Progenitor cell of endocrine pancreas (in vitro differentiated cells): ENCODE results near the gene PAQR5. TPM values are rescaled to one million over a fixed set of nuclear protein-coding genes. Genes with fewer than 3 reads are reported as not detected.

ENCODE experiments used
- DNase-seq: peaks from one replicate; pipeline ENCODE4 v3.0.0; 2021; ENCODE audit warnings: low spot score; ENCODE audit not compliant: unreplicated experiment
- H3K27ac Mint-ChIP-seq: 2 replicates; pipeline ENCODE4 v1.8.0; 2021; ENCODE audit warnings: mild to moderate bottlenecking, moderate library complexity, mixed read lengths
- H3K27me3 Mint-ChIP-seq: 2 replicates; pipeline ENCODE4 v1.8.0; 2021; ENCODE audit warnings: mixed read lengths
- H3K36me3 Mint-ChIP-seq: 2 replicates; pipeline ENCODE4 v1.8.0; 2022; ENCODE audit warnings: mixed read lengths; ENCODE audit not compliant: insufficient read depth
- H3K4me1 Mint-ChIP-seq: 2 replicates; pipeline ENCODE4 v1.8.0; 2021; ENCODE audit warnings: low read depth, mixed read lengths
- H3K4me3 Mint-ChIP-seq: 2 replicates; pipeline ENCODE4 v1.8.0; 2021; ENCODE audit warnings: low read depth, mild to moderate bottlenecking, moderate library complexity, mixed read lengths
- H3K9me3 Mint-ChIP-seq: 2 replicates; pipeline ENCODE4 v1.8.0; 2021; ENCODE audit warnings: low read depth, mixed read lengths
- CTCF ChIP-seq: fragments of 200-600 bp; sonication (generic); IDR thresholded peaks from one replicate; pipeline ENCODE4 v1.5.0; 2021; ENCODE audit warnings: antibody characterized with exemption, mild to moderate bottlenecking; ENCODE audit not compliant: unreplicated experiment
- long read RNA-seq: library from polyadenylated mRNA; unstranded; transcript quantifications from one replicate; pipeline ENCODE4 v2.0.0, GENCODE V29; 2020
- total RNA-seq: library from RNA; stranded (reverse); gene quantifications from 2 replicates; pipeline ENCODE4 v1.2.1, GENCODE V29; 2021

The PAQR5 gene, protein sequence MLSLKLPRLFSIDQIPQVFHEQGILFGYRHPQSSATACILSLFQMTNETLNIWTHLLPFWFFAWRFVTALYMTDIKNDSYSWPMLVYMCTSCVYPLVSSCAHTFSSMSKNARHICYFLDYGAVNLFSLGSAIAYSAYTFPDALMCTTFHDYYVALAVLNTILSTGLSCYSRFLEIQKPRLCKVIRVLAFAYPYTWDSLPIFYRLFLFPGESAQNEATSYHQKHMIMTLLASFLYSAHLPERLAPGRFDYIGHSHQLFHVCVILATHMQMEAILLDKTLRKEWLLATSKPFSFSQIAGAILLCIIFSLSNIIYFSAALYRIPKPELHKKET
- total RNA-seq, result 12.6 and 14.6 TPM in 2 replicates
- long read RNA-seq, full-length matches to known transcripts, result 6 of 17 reads
- long read RNA-seq, partial matches to known transcripts, result 6 of 17 reads
- long read RNA-seq, other reads (novel, unspliced or antisense), result 5 of 17 reads

DNA sequence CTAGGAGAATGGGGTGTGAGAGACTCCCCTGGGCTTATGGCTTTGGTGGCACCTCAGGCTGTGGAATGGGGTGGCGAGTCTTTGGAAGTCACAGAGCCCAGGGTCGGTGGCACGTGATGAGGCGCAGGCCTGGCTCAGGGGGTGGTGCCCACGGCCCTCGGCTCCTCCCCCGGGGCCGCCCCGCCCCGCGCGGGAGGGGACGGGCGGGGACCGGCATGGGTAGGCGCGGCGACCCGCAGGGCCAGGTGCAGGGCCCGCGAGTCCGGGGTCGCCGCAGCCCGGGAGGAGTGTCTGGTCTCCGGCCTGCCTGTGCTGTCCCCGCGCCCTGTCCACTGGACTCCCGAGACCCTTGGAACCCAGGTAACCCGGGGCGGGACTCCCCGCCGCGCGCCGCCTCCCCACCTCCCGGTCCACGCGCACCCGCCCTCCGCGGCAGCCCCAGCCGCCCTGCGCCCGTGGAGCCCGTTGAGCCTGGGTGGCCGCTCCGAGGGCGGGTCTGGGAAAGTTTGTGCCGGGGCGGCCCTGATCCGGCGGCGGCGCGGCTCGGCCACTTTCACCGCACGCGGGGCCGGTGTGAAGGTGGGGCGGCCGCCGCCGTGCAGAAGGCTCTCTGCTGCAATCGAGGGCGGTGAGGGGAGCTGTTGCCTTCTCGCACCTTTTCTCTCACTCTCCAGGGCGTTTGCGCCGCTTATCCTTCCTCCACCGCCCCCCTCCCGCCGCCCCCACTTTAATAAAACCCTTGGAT, at the start of gene PAQR5:
PAQR5 (plus strand) TSS at position 216 of the 745 bp plus-strand sequence. CDS start 61,169 bp downstream, outside the sequence.
- DNase-seq, result peak; percentile 43
- Mint-ChIP-seq H3K27me3 (peaks cover 40% of the 10 kb centered on the region), H3K9me3 (no peaks in the 10 kb centered on the region), H3K4me1 (peaks cover 12% of the 10 kb centered on the region), H3K4me3 (peak within 1 kb of the TSS; percentile 71), H3K27ac (no peak within 1 kb of the TSS), H3K36me3 (no peaks in the 10 kb centered on the region)
- no peak for TF ChIP-seq CTCF

DNA sequence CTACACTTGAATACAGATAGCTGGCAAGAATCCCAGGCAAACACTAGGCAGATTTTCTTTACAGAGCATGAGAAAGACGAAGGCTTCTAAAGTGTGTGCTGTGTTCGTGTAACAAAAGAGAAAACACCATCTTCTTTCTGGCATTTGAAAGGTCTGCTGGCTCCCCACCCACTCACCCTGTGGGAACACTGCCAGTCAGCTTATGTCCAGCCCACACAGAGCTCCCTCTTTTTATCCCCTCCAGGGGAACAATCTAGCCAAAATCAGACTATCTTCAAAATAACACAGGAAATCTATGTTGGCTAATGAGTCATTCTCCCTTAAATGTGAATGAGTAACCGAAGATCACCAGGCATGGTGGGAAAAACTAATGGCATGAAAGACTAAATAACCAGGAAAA, 45.6 kb upstream of the PAQR5 start:
- H3K27me3 Mint-ChIP-seq, result no peaks in the 10 kb centered on the region
- TF ChIP-seq CTCF, result no peak
- no peak overlapping the region for H3K27ac Mint-ChIP-seq
- no peaks in the 10 kb centered on the region for H3K9me3 Mint-ChIP-seq
- no peak overlapping the region for H3K4me3 Mint-ChIP-seq
- H3K4me1 Mint-ChIP-seq, result peaks cover 5% of the 10 kb centered on the region
- peaks cover 2% of the 10 kb centered on the region for H3K36me3 Mint-ChIP-seq
- DNase-seq, result no peak

DNA sequence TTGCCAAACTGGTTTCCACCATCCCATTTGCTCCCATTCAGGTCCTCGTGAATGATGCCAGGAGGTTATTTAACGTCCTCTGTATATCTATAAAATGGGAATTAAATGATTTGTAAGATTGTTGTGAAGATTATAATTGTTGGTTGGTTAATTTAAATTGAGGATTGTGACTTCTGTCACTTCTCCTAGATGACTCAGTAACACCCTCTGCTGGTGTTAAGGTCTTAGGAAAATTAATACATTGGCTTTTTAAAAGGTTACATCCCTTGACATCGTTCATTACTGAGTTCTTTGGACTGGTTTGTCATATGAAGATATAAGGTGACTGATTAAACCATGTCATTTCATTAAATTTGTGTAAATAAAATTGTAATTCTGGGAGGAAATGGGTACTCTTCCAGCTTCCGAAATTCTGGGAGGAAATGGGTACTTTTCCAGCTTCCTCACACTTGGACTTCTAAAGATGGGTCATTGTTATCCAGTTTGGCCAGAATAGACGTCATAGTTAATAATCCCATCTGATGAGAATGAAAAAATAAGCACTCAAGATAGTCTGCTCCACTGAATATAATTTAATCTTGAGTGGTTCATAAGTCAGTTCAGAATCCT, 33.3 kb upstream of the PAQR5 start:
- H3K36me3 Mint-ChIP-seq, result no peaks in the 10 kb centered on the region
- H3K4me3 Mint-ChIP-seq, result no peak overlapping the region
- no peak for DNase-seq
- TF ChIP-seq CTCF, result peak; percentile 59
- no peak overlapping the region for H3K27ac Mint-ChIP-seq
- no peaks in the 10 kb centered on the region for H3K27me3 Mint-ChIP-seq
- no peaks in the 10 kb centered on the region for H3K9me3 Mint-ChIP-seq
- no peaks in the 10 kb centered on the region for H3K4me1 Mint-ChIP-seq

GRCh38 chr15:69271217-69271616, 27.5 kb upstream of the PAQR5 start:
- Mint-ChIP-seq H3K36me3 (no peaks in the 10 kb centered on the region), H3K9me3 (no peaks in the 10 kb centered on the region), H3K4me3 (no peak overlapping the region), H3K27me3 (peaks cover 3% of the 10 kb centered on the region), H3K27ac (no peak overlapping the region), H3K4me1 (peaks cover 5% of the 10 kb centered on the region)
- DNase-seq, result no peak
- no peak for TF ChIP-seq CTCF

- Mint-ChIP-seq H3K9me3 (no peaks in the 10 kb centered on the region), H3K36me3 (no peaks in the 10 kb centered on the region), H3K4me3 (no peak overlapping the region), H3K27me3 (peaks cover 4% of the 10 kb centered on the region), H3K4me1 (peaks cover 6% of the 10 kb centered on the region), H3K27ac (no peak overlapping the region)
- no peak for TF ChIP-seq CTCF
- DNase-seq, result no peak
Observed at GRCh38 chr15:69272139-69272538, 26.6 kb upstream of the PAQR5 start.
